Vagina (tissue), 2 donors: Measurements from ENCODE around the gene MYO10. TPM values are rescaled to one million over a fixed set of nuclear protein-coding genes. Genes with fewer than 3 reads are reported as not detected.

Source experiments
- DNase-seq, 2 donors: peaks; one replicate each; pipeline ENCODE4 v3.0.0-alpha.2; 2017; ENCODE audit errors: extremely low spot score in 2 of 2
- H3K27ac ChIP-seq: fragments of 200-600 bp; sonication (generic); one replicate; pipeline ENCODE4 v1.5.1; 2019
- H3K27me3 ChIP-seq: fragments of 200-600 bp; sonication (generic); one replicate; pipeline ENCODE4 v1.5.1; 2019
- H3K36me3 ChIP-seq, 2 donors: fragments of 200-600 bp; sonication (generic); one replicate each; pipeline ENCODE4 v1.5.1; 2017 to 2019
- H3K4me1 ChIP-seq: fragments of 200-600 bp; sonication (generic); one replicate; pipeline ENCODE4 v1.5.1; 2019
- H3K4me3 ChIP-seq, 2 donors: fragments of 200-600 bp; sonication (generic); 1 replicate in 1 of 2; 2 replicates in 1 of 2; pipeline ENCODE4 v1.5.1; 2016 to 2019
- H3K9me3 ChIP-seq: fragments of 200-600 bp; sonication (generic); one replicate; pipeline ENCODE4 v1.5.1; 2019
- POLR2A ChIP-seq, 2 donors: fragments of 450-650 bp; IDR thresholded peaks; one replicate each; pipeline ENCODE4 v1.6.1; 2017; ENCODE audit warnings: antibody characterized with exemption in 2 of 2, mild to moderate bottlenecking in 2 of 2, moderate library complexity in 2 of 2
- POLR2AphosphoS5 ChIP-seq, 2 donors: sonication (generic); formaldehyde crosslinking; IDR thresholded peaks; one replicate each; pipeline ENCODE4 v1.9.0; 2017; ENCODE audit warnings: antibody characterized with exemption in 2 of 2, mild to moderate bottlenecking in 2 of 2, low read depth in 1 of 2; ENCODE audit not compliant: insufficient read depth in 1 of 2
- intact Hi-C: fragments of 100-400 bp; cut with DNase I; formaldehyde crosslinking; loops from one replicate; pipeline ENCODE4 v1.15.1; 2023
- total RNA-seq: library from RNA; depleted of rRNA; stranded (reverse); fragments of >200 nt; gene quantifications from one replicate; pipeline ENCODE4 v1.2.3, GENCODE V29; 2016
- TF ChIP-seq, protein P1 (sequence below), 3 experiments: fragments of 450-650 bp in 2 of 3; fragments of 200-600 bp in 1 of 3; sonication (generic) in 1 of 3; IDR thresholded peaks; one replicate each; pipeline ENCODE4 v1.5.1; 2017 to 2019; ENCODE audit warnings: antibody characterized with exemption in 3 of 3, mild to moderate bottlenecking in 2 of 3, moderate library complexity in 2 of 3

Gene MYO10
- total RNA-seq, 1 donor from 2014 or later = 22.1 TPM

DNA sequence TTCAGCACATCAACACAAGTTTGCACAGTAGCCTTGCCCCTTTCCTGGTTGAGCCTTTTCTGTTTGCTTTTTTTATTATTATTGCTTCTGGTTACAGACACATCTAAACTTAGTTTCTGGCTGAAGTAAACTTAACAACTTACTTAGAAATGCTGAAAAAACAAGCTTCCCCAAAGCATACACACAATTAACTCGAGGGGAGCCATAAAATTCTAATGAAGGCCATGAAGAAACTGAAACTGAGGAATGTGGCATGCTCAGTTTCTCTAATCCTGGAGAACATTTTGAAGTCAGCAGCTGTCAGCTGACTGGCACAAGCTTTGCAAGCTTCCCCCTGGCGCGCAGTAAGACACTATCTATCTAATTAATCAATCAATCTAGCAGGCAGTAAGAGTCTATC is 3.7 kb downstream of the MYO10 start:
- H3K27me3 ChIP-seq = no peaks in the 10 kb centered on the region
- peaks cover 26% of the 10 kb centered on the region for H3K4me1 ChIP-seq
- H3K27ac ChIP-seq = no peak overlapping the region
- no peak overlapping the region for H3K4me3 ChIP-seq
- no peaks in the 10 kb centered on the region for H3K9me3 ChIP-seq
- no peak for DNase-seq
- TF ChIP-seq, protein P1, sequence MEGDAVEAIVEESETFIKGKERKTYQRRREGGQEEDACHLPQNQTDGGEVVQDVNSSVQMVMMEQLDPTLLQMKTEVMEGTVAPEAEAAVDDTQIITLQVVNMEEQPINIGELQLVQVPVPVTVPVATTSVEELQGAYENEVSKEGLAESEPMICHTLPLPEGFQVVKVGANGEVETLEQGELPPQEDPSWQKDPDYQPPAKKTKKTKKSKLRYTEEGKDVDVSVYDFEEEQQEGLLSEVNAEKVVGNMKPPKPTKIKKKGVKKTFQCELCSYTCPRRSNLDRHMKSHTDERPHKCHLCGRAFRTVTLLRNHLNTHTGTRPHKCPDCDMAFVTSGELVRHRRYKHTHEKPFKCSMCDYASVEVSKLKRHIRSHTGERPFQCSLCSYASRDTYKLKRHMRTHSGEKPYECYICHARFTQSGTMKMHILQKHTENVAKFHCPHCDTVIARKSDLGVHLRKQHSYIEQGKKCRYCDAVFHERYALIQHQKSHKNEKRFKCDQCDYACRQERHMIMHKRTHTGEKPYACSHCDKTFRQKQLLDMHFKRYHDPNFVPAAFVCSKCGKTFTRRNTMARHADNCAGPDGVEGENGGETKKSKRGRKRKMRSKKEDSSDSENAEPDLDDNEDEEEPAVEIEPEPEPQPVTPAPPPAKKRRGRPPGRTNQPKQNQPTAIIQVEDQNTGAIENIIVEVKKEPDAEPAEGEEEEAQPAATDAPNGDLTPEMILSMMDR (IDR thresholded peaks at IDR 0.05) = no peak
- TF ChIP-seq POLR2AphosphoS5 (IDR thresholded peaks at IDR 0.05; ENCODE audit: insufficient read depth in 1 of 2, low read depth in 1 of 2) (no peak), POLR2A (IDR thresholded peaks at IDR 0.05) (no peak)
- H3K36me3 ChIP-seq = no peaks in the 10 kb centered on the region
- intact Hi-C loops = loop anchor here (10.0 kb wide), 1 partner anchor 252 kb away; no protein-coding TSS in a partner anchor

DNA sequence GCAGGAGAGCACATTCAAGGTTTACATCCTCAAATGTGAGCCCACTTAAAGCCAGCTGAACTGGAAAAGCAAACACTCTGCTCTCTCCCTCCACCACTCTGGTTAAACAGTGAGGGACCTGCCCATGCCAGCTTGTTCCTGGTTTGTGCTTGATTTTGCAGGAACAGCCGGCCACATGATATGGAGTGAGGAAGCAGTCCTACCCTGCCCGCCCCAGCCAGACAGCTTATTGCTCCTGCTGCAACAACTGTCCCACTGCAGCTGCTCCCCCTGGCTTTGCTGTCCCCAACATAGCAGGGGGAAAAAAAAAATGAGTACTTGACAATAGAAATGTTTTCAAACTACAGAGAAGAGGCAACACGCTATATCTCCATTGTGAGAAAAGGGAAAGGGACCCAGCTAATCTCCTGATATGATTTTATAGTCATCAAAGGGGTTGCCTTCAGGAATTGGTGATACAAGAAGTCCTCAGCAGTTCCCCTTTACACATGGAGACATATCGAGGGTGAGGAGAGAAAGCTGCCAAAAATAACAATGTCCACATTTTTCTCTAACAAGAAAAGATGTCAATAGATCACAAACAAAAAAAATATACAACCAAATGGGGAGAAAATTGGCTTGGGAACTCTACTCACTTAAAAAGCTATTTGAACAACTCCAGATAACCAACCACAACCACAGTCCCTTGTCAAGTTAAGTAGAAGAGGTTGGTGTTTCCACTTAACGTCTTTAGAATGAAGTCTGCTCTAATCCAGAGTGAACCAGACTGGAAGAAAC is 4.6 kb downstream of the MYO10 start:
- H3K9me3 ChIP-seq = no peaks in the 10 kb centered on the region
- no peak overlapping the region for H3K27ac ChIP-seq
- DNase-seq = no peak
- H3K4me1 ChIP-seq = peaks cover 17% of the 10 kb centered on the region
- intact Hi-C loops = loop anchor here (10.0 kb wide), 1 partner anchor 253 kb away; no protein-coding TSS in a partner anchor
- H3K4me3 ChIP-seq = no peak overlapping the region
- no peaks in the 10 kb centered on the region for H3K36me3 ChIP-seq
- TF ChIP-seq, protein P1 (IDR thresholded peaks at IDR 0.05) = no peak
- TF ChIP-seq POLR2AphosphoS5 (IDR thresholded peaks at IDR 0.05; ENCODE audit: insufficient read depth in 1 of 2, low read depth in 1 of 2) (no peak), POLR2A (IDR thresholded peaks at IDR 0.05) (no peak)
- H3K27me3 ChIP-seq = no peaks in the 10 kb centered on the region

GRCh38 chr5:16930496-16930895 is 5.6 kb downstream of the MYO10 start:
- intact Hi-C loops = loop anchor here (10.0 kb wide), 1 partner anchor 254 kb away; no protein-coding TSS in a partner anchor
- Histone ChIP-seq H3K9me3 (no peaks in the 10 kb centered on the region), H3K4me1 (peaks cover 16% of the 10 kb centered on the region), H3K4me3 (no peak overlapping the region), H3K27me3 (no peaks in the 10 kb centered on the region), H3K36me3 (no peaks in the 10 kb centered on the region), H3K27ac (no peak overlapping the region)
- no peak for TF ChIP-seq POLR2AphosphoS5 (IDR thresholded peaks at IDR 0.05; ENCODE audit: insufficient read depth in 1 of 2, low read depth in 1 of 2)
- TF ChIP-seq POLR2A (IDR thresholded peaks at IDR 0.05) = no peak
- TF ChIP-seq, protein P1 (IDR thresholded peaks at IDR 0.05) = no peak
- DNase-seq = no peak

- H3K27ac ChIP-seq = no peak overlapping the region
- H3K36me3 ChIP-seq = no peaks in the 10 kb centered on the region
- no peak overlapping the region for H3K4me3 ChIP-seq
- no peak for DNase-seq
- no peak for TF ChIP-seq POLR2A (IDR thresholded peaks at IDR 0.05)
- TF ChIP-seq POLR2AphosphoS5 (IDR thresholded peaks at IDR 0.05; ENCODE audit: insufficient read depth in 1 of 2, low read depth in 1 of 2) = no peak
- TF ChIP-seq, protein P1 (IDR thresholded peaks at IDR 0.05) = no peak
- no peaks in the 10 kb centered on the region for H3K9me3 ChIP-seq
- intact Hi-C loops = loop anchor here (10.0 kb wide), 1 partner anchor 255 kb away; no protein-coding TSS in a partner anchor
- H3K4me1 ChIP-seq = peaks cover 16% of the 10 kb centered on the region
- H3K27me3 ChIP-seq = no peaks in the 10 kb centered on the region
These were observed 6.3 kb downstream of the MYO10 start for GRCh38 chr5:16929831-16930230.

DNA sequence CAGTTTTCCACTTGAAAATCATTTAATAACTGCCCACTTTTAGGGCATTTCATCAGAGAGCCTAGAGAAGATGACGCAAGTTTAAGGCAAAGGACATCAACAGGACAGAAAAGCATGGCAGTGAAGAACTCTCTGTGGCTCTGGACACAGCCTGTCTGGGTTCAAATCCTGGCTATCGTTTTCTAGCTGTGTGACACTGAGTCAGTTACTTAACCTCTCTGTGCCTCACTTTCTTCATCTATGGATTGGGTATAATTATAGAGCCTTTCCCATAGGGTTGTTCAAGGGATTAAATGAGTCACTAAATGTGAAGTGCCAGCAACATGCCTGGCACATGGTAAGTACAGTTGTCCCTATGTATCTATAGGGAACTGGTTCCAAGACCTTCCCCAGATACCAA is 6.7 kb downstream of the MYO10 start:
- no peaks in the 10 kb centered on the region for H3K36me3 ChIP-seq
- no peaks in the 10 kb centered on the region for H3K27me3 ChIP-seq
- intact Hi-C loops = no loop called here
- TF ChIP-seq POLR2A (IDR thresholded peaks at IDR 0.05) (no peak), POLR2AphosphoS5 (IDR thresholded peaks at IDR 0.05; ENCODE audit: insufficient read depth in 1 of 2, low read depth in 1 of 2) (no peak)
- TF ChIP-seq, protein P1 (IDR thresholded peaks at IDR 0.05) = no peak
- H3K9me3 ChIP-seq = no peaks in the 10 kb centered on the region
- H3K27ac ChIP-seq = no peak overlapping the region
- no peak overlapping the region for H3K4me3 ChIP-seq
- no peak for DNase-seq
- peaks cover 15% of the 10 kb centered on the region for H3K4me1 ChIP-seq
